Stimulated activated CD8-positive, alpha-beta memory T cell treated with anti-CD3 and anti-CD28 coated beads, Interleukin-4, amount 100 ng/mL, for 24 hours (primary cell): ENCODE results near the gene TMCO4.
A peak's percentile ranks its signal among the peaks of the same experiment; 100 is the strongest.
"Not testable (repeated sequence)": the region's sequence is repeated elsewhere in the genome, so short reads cannot be mapped to it uniquely, and the experiment has no call there.

ENCODE experiments used
- DNase-seq: peaks from one replicate; pipeline ENCODE4 v3.0.0-alpha.2; 2020; ENCODE audit warnings: low read depth

TMCO4 gene

DNA sequence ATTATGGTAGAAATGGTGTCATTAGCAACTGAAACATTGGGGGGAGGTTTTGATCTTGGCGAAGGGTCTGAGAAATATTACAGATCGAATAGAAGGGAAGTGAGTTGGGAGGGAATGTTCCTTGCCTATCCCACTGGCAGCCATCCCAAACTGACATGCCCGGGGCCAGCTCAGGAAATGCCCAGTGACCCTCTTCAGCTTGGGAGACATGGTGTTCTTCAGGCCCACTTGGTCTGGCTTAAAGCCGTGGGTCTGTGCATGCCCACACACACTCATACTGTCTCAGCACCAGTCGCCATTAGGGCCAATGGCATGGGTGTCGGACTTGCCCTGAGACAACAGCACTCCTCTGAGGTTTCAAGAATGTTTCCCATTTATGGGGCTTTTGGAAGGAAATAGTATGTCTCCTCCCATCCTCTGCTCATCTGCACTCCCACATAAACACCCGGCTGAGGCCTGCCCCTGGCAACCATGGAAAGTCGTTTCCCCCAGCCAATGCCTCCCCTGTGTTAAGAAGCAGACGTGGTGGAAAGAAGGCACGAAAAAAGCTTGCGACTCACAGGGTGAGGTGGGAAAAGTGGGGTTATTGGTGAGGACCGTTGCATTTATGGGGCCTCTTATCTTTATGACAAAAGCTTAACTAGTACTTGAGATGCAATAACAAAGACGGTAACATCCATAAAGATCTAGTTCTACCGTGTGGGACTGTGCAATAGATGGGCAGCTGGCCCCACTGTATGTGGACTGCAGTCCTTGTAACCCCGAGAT lies 13.3 kb upstream of the TMCO4 start:
- no peak for DNase-seq

DNA sequence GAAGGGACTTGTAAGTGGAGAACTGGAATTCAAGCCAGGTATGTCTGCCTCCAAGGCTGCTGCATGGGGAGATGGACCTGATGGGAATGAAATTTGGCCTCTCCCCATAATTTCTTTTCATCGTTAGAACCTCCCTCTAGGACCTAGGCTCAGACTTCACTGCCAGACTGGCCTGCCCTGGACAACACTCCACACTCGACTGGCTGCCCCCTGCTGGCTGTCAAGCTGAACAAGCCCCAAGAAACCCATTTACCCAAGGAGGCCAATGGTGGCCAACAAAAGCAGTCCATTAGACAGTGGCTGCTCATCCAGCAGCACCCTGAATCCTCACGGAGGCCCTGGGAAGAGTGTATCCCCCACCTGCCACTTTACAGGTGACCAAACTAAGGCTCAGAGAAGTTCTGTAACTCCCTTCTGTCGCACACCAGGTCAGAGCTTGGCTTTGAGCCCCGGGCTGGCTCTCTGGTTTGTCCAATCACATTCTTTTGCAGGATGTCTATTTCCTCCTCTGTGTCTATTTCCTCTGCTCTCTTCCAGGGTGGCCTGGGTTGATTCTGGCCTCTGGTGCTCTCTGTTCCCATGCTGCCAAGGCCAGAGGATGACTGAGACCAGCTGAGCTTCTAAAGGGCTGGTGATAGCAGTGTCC lies 11.6 kb upstream of the TMCO4 start:
- DNase-seq = peak; percentile 28

DNA sequence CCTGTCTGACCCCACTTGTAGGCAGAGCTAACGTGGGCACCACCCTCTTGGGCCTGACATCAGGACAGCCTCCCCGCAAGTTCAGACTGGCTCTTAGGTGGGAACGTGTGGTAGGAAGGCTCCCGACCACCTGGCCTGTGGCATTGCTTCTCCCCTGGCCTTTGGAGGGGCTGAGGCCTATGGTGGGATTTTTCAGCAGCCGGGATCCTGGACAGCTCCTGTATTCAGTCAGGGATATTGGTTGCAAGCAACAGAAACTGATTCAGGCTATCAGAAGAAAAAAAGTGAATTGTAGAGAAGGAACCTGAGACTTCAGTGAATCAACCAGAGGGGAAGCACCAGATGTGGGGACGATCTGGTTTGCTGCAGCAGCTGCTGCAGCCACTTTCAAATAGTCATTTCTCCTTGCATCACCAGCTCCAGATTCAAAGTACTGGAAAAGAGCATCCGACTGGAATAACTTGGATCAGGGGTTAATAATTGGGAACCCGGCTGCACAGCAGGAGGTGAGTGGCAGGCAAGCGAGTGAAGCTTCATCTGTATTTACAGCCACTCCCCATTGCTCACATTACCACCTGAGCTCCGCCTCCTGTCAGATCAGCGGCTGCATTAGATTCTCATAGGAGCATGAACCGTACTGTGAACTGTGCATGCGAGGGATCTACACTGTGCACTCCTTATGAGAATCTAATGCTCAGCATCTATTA lies 9.5 kb upstream of the TMCO4 start:
- DNase-seq = no peak

DNA sequence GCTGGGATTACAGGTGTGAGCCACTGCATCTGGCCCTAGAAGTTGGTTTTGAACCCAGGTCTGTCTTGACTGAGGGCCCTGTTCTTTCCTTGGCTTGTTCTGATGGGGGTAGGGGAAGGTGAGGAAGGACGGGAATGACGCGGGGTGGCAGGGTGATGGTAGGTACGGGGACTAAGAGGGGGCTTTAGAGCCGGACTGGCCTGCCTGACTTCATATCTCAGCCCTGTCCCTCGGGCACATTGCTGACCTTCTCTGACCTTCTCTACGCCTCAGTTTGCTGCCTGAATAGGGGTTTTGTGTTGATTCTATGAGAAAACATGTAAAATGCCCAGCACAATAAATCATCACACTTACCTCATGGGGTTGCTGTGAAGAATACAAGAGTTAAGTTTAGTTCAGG lies 8.6 kb upstream of the TMCO4 start:
- no peak for DNase-seq

DNA sequence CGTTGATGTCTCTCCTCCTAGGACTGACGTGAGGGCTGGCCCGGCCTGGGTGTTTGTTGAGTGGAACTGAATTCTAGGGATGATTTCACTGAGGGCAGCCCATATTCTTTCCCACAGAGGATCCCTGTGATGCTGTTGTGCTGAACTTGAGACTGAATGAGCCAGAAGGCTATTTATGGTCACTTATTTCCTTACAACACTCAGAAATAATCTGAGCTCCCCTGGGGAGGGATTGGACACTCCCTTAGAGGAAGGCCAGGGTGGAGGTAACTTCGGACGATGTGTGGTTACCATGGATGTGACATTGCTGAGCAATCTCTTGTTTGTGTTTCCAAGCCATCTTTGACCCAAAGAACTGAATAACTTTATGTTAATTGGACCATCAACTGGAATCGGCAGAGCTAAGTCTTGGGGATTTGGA lies 5.1 kb upstream of the TMCO4 start:
- no peak for DNase-seq

DNA sequence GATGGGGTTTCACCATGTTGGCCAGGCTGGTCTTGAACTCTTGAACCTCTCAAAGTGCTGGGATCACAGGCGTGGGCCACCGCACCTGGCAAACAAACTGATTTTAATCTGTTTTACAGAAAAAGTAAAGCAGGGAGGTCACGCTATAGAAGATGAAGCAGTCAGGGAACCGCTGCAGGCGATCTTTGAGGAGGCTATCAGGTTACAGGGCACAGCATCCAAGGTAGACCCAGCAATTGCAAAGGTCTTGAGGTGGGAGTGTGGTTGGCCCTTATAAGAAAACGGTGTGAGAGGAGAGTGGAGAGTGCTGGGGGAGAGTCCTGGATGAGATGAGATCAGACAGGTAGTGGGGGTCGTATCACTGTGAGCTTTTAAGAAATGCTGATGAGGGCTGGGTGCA lies 2.6 kb upstream of the TMCO4 start:
- no peak for DNase-seq

DNA sequence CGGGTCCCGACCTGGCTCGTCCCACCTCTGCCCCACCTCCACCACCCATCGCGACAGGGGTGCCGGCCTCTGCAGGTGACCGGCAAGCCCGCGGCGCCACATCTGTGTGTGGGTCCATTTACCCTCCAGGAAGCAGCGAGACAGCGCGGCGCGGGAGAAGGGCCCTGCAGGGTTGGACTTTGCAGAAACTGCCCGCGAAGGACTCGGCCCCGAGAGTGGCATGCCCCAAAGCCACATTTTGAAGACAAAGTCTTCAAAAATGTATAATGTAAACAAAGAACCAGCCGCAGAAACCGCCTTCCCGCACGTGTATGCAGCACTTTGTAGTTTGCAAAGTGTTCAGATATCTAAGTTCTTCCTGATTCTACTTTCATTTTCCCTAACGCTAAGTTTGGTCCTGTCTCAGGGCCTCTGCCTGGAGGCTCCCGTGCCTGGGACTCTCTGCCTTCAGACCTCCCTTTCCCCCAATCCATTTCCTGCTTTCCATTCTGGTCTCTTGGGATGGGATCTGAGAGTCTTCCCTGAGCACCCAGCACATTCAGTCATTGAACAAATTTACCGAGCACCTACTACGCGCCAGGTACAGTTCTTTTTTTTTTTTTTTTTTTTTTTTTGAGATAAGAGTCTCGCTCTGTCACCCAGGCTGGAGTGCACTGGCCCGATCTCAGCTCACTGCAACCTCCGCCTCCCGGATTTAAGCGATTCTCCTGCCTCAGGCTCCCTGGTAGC lies 524 bp upstream of the TMCO4 start:
- DNase-seq = peak; percentile 25

DNA sequence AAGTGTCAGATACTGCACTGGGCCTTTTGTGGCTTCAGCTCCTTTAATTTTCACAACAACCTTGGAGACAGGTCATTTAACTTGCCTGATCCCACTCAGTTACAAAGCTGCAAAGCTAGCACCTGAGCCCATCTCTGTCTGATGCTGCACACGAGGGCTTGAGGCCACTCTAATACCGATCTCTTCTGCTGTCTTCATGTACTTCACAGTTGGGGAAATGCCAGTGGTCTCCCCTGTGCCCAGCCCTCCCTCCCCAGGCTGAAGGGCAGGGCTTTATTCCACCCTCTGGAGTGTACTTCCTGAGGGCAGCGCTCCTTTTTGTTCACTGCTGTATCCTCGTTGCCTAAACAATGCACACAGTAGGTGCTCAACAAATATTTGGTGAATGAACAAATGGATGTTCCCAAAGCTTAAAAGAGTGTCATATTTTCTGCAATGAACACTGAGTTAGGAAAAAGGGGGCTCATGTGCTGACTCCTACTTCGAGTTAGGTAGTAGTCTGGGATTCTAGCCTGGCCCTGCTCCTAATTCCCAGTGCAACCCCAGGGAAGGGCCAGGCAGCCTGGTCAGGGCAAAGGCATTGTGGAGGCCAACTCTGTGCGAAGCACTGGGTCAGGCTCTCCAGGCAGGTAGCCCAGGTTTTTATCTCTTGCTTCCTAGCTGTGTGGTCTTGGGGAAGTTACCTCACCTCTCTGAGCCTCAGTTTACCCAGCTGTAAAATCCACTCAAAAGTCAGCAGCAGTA lies 1.1 kb downstream of the TMCO4 start:
- DNase-seq = no peak

DNA sequence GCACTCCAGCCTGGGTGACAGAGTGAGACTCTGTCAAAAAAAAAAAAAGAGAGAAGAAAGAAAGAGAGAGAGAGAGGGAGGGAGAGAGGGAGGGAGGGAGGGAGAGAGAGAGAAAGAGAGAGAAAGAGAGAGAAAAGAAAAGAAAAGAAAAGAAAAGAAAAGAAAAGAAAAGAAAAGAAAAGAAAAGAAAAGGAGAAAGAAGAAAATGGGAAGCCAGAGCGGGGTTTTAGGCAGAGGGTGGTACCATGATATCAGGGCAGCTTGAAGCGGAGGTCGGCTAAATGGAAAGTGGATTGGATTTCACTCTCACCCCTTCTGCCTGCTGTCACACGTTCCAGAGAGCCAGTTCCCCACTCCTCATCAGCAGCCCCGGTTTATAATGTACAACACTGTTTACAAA lies 1.9 kb downstream of the TMCO4 start:
- no peak for DNase-seq

DNA sequence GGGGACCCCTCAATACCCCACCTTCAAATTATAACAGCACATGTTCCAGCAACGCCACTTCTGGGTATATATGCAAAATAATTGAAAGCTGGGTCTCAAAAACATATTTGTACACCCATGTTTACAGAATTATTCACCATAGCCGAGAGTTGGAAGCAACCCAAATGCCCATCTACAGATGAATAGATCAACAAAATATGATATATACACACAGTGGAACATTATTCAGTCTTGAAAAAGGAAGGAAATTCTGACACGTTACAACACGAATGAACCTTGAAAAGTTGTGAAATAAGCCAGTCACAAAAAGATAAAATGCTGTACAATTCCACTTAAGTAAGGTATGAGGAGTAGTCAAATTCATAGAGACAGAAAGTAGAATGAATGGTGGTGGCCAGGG lies 5.1 kb downstream of the TMCO4 start:
- no peak for DNase-seq

DNA sequence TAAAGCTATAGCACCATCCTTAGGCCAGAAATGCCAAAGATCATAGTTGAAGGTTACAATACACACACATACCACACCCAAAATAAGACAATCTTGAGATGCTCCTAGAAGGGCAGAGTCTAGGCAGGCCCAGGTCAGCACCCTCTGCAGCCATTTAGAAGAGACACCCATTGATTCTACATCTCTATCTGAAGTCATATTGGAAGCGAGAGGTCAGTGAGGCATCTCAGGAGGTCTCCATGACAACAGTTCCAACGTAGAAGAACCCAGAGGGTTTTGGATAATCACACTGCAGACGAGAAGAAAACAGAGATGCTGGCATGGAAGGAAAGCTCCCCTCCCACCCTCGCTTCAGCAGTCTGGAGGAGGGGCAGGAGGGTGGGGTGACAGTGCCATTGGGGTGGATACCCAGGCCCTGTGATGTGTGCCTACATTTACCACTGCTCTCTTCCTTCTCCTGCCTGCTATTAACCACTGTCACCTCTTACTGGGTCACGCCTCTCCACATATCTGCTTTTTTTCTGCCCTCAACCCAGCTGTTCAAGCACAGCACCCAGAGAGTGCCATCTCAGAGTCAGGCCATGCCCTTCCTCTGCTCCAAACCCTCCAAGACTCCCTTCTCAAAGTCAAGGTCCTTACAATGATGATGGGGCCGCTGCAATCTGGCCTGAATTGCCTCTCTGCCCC lies 6.2 kb downstream of the TMCO4 start:
- DNase-seq = no peak

DNA sequence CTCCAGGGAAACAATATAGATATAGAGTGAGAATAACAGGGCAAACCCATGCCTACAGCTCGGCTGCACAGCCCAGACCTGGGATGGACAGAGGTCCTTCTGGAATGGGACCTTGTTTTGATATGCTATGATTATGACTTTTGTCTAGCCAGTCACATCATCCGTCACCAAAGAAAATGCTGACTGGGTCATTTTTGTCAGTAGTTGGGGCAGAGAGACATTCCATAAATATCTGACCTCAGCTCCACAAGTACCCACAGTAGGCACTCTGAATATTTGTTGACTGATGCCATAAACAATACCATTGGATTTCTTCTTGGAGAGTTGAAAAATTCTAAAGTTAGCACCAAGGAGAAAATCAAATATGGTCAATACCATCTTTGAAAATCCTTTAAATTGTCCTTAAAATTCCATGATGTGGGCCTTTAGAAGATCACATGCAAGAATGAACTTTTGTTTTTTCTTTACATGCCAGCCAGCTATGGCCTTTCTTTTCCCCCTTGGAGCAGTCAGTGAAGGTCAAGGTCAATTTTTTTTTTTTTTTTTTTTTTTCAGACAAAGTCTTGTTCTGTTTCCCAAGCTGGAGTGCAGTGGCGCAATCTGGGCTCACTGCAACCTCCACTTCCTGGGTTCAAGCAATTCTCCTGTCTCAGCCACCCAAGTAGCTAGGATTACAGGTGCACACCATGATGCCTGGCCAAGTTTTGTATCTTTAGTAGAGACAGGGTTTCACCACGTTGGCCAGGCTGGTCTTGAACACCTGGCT lies 7.3 kb downstream of the TMCO4 start:
- DNase-seq = no peak

DNA sequence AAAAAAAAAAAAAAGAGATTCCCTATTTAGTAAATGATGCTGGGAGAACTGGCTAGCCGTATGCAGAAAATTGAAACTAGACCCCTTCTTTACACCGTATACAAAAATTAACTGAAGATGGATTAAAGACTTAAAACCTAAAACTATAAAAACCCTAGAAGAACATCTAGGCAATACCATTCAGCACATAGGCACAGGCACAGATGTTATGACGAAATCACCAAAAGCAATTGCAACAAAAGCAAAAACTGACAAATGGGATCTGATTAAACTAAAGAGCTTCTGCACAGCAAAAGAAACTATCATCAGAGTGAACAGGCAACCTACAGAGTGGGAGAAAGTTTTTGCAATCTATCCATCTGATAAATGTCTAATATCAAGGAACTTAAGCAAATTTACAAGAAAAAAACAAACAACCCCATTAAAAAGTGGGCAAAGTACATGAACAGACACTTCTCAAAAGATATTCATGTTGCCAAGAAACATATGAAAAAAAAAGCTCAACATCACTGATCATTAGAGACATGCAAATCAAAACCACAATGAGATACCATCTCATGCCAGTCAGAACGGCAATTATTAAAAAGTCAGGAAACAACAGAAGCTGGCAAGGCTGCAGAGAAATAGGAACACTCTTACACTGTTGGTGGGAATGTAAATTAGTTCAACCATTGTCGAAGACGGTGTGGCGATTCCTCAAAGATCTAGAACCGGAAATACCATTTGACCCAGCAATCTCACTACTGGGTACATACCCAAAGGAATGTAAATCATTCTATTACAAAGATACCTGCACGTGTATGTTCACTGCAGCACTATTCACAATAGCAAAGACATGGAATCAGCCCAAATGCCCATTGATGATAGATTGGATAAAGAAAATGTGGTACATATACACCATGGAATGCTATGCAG lies 9.4 kb downstream of the TMCO4 start:
- not testable (repeated sequence) for DNase-seq

DNA sequence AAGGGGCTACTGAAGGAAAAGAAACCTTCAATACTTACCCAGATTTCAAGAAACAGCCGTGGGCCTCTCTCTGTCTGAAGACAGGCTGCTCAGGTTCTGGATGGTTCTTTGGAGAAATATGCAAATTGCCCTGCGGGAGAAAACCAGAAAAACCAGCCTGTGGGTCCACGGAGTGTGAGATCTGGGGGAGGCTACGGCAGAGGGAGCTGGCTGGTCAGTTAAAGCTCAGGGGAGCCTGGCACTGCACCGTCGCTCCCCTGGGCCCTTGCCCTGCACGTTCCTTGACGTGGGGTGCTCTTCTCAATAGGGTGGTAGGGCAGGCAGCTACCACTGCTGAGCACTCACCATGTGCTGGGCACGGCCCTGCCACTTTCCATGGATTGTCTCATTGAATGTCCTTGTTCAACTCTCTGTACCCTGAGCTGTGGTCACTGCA lies 12.7 kb downstream of the TMCO4 start:
- DNase-seq = no peak

DNA sequence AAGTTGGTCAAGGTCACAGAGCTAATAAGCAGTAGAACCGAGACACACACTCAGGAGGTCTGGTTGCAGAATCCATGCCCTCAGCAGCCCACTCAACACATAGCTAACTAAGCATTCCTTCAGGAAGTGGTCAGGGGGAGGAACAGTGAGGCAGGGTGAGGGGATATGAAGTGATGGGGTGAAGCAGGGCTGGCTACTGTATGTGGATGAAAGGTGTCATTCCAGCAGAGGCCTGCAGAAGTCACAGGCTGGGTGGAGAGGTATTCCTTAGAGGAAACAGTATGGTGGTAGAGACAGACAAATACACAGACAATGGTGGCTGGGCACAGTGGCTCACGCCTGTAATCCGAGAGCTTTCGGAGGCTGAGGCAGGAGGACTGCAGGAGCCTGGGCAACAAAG lies 14.1 kb downstream of the TMCO4 start:
- no peak for DNase-seq

DNA sequence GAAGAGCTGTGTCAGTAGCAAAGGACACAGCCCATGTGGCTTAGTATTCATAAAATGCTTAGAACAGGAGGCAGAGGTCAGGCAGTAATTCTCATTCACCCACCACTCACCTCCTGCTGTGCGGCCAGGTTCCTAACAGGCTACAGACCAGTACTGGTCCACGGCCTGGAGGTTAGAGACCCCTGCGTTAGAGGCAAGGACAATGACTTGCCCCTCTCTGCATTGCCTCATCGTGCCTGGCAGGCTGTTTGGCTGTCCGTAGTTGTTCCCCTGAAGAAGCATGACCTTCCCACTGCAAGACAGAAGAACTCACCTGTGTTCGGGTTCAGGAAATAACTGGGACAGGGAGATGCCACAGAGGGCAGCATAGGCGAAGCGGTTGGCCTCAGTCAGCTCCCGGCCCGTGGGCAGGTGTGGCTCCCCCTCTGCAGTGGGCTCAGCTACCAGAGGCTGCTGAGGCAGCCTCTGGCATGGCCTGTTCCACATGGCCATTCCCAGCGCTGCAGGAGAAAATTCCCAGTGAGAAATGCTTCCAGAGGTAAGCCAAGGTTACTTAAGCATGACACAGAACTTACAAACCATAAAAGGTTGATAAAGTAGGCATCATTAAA lies 19.3 kb downstream of the TMCO4 start:
- no peak for DNase-seq

DNA sequence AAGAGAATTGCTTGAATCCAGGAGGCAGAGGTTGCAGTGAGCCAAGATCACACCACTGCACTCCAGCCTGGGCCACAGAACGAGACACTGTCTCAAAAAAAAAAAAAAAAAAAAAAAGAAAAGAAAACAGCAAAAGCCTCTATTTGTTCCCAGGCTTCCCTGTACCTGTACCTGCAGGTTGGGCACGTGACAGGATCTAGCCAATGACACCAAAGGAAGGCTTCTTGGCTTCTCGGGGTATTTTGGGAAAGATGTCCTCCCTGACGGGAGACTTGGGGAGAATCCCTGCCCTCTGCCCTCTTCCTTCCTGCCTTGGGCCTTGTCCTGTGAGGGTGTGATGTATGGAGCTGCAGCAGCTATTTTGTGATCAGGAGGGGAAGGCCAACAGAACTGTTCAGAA lies 22.8 kb downstream of the TMCO4 start:
- no peak for DNase-seq

DNA sequence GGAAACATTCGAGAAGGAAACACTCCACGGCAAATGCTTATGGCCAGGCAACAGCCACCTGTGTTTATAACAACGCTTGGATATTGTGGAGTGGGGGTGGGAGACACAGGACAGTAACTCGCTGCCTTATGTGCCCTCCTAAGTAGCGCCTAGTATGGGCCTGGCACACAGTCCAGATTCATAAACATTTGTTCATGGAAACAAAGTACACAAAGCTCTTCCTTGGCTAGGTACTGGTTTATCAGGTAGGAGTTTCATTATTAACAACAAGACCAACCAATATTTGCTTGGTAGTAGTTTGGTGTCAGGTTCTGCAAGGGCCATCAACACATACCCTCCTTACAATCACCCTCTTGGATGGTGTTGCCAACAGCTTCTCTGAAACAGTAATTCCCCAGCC lies 23.4 kb downstream of the TMCO4 start:
- no peak for DNase-seq

DNA sequence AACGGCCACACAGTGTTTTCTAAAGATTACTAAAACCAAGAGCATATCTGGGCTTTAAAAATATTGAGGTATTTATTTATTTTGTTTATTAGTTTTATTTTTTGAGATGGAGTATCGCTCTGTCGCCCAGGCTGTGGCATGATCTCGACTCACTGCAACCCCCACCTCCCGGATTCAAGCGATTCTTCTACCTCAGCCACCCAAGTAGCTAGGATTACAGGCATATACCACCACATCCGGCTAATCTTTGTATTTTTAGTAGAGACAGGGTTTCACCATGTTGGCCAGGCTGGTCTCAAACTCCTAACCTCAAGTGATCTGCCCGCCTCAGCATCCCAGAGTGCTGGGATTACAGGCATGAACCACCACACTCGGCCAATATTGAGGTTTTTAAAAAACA lies 23.9 kb downstream of the TMCO4 start:
- no peak for DNase-seq
